Colonic mucosa (tissue), 4 donors: Measurements from ENCODE around the gene NOXRED1. TPM values are rescaled to one million over a fixed set of nuclear protein-coding genes. Genes with fewer than 3 reads are reported as not detected.

ENCODE experiments used
- DNase-seq: peaks from one replicate; pipeline ENCODE4 v3.0.0-alpha.2; 2020
- H3K27ac ChIP-seq: fragments of 200-600 bp; one replicate; pipeline ENCODE4 v1.8.0; 2021
- H3K27me3 ChIP-seq: fragments of 200-600 bp; one replicate; pipeline ENCODE4 v1.8.0; 2021
- H3K36me3 ChIP-seq: fragments of 200-600 bp; one replicate; pipeline ENCODE4 v1.8.0; 2021
- H3K4me1 ChIP-seq: fragments of 200-600 bp; one replicate; pipeline ENCODE4 v1.8.0; 2021; ENCODE audit warnings: mild to moderate bottlenecking
- H3K4me3 ChIP-seq: fragments of 200-600 bp; one replicate; pipeline ENCODE4 v1.8.0; 2021
- H3K9ac ChIP-seq, 2 donors: one replicate each; pipeline ENCODE4 v1.7.0; 2013; ENCODE audit warnings: control low read depth in 2 of 2, low read depth in 2 of 2, low read length in 2 of 2
- H3K9me3 ChIP-seq: fragments of 200-600 bp; one replicate; pipeline ENCODE4 v1.8.0; 2021
- CTCF ChIP-seq: fragments of 200-600 bp; IDR thresholded peaks from one replicate; pipeline ENCODE4 v1.8.0; 2022; ENCODE audit warnings: antibody characterized with exemption, mild to moderate bottlenecking
- intact Hi-C: fragments of 100-400 bp; cut with DNase I; formaldehyde crosslinking; loops from one replicate; pipeline ENCODE4 v1.14.1; 2022
- total RNA-seq, 2 donors: library from RNA; stranded (reverse); fragmentation: NEBNext Ultra II Directional in 1 of 2; extraction: Animal tissue kit (Norgen Biotek cat#: 25700) in 1 of 2; gene quantifications; one replicate each; pipeline ENCODE4 v1.2.1, GENCODE V29; 2021
- donor health status: healthy.
- donor health status: DM: no; HTN: no; CAD: no.
- donor health status: DM: no; HTN: no; CAD: no.

The NOXRED1 gene
- total RNA-seq, 2 donors from 2014 or later = 0.35 to 0.82 TPM

DNA sequence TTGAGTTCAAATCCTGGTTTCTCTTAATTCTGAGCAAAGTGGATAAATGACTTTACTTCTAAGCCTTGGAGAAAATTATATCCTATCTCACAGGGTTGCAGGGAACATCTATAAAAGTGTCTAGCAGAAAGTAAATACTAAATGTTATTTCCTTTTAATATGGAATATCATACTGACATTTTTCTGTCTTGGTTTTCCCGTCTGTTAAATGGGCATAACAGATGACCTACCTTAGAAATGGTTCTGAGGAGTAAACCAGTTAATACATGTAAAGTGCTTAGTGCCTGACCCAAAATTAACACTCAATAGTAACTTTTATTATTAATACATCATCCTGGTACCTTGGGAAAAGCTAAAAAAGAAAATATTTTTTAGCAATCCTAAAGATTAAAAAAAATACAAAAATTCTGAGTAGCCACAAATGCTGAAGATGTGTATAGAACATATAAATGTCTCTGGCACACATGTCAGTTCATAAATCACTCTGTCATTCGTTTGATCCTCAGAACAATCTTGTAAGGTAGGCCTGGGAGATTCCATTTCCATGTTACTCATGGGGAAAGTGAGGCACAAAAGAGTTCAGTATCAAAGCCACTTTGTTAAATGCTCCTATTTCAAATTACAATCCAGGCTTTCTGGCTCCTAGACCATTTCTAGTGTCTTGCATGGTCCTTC, 32.8 kb upstream of the NOXRED1 start:
- no peaks in the 10 kb centered on the region for H3K27me3 ChIP-seq
- peaks cover 1% of the 10 kb centered on the region for H3K36me3 ChIP-seq
- no peak overlapping the region for H3K4me3 ChIP-seq
- no peaks in the 10 kb centered on the region for H3K9me3 ChIP-seq
- TF ChIP-seq CTCF = no peak
- peak overlapping the region in 1 of 2 donors; percentile 97 for H3K9ac ChIP-seq
- H3K27ac ChIP-seq = no peak overlapping the region
- intact Hi-C loops = loop anchor here (10.0 kb wide), 1 partner anchor 249 kb away; the partner anchor contains the start of genes ALKBH1 and SLIRP
- H3K4me1 ChIP-seq = peaks cover 6% of the 10 kb centered on the region
- no peak for DNase-seq

- no peak overlapping the region for H3K4me3 ChIP-seq
- no peak for TF ChIP-seq CTCF
- intact Hi-C loops = no loop called here
- H3K9me3 ChIP-seq = no peaks in the 10 kb centered on the region
- no peaks in the 10 kb centered on the region for H3K36me3 ChIP-seq
- H3K9ac ChIP-seq = no peak overlapping the region
- no peak for DNase-seq
- no peak overlapping the region for H3K27ac ChIP-seq
- no peaks in the 10 kb centered on the region for H3K4me1 ChIP-seq
- H3K27me3 ChIP-seq = no peaks in the 10 kb centered on the region
Measured at GRCh38 chr14:77442196-77442595, 18.9 kb upstream of the NOXRED1 start.

DNA sequence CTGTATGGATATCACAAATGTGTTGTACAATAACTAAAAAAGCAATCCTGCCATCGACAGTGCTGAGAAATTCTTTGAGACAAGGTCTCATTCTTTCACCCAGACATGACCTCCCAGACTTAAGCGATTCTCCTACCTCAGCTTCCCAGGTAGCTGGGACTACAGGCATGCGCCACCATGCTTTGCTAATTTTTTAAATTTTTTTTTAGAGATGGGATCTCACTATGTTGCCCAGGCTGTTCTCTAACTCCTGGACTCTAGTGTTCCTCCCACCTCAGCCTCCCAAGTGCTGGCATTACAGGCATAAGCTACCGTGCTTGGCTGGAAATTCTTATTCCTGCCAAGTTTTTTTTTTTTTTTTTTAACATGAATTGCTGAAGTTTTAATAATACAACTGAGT, 16.5 kb upstream of the NOXRED1 start:
- peaks cover 6% of the 10 kb centered on the region for H3K36me3 ChIP-seq
- TF ChIP-seq CTCF = no peak
- H3K9me3 ChIP-seq = no peaks in the 10 kb centered on the region
- H3K27ac ChIP-seq = no peak overlapping the region
- intact Hi-C loops = no loop called here
- H3K27me3 ChIP-seq = no peaks in the 10 kb centered on the region
- DNase-seq = no peak
- H3K9ac ChIP-seq = no peak overlapping the region
- no peaks in the 10 kb centered on the region for H3K4me1 ChIP-seq
- no peak overlapping the region for H3K4me3 ChIP-seq

GRCh38 chr14:77438596-77438995, 15.3 kb upstream of the NOXRED1 start:
- Histone ChIP-seq H3K27me3 (no peaks in the 10 kb centered on the region), H3K9ac (no peak overlapping the region), H3K9me3 (no peaks in the 10 kb centered on the region), H3K4me1 (no peaks in the 10 kb centered on the region), H3K27ac (no peak overlapping the region), H3K4me3 (no peak overlapping the region), H3K36me3 (peaks cover 6% of the 10 kb centered on the region)
- no peak for DNase-seq
- intact Hi-C loops = no loop called here
- TF ChIP-seq CTCF = no peak

DNA sequence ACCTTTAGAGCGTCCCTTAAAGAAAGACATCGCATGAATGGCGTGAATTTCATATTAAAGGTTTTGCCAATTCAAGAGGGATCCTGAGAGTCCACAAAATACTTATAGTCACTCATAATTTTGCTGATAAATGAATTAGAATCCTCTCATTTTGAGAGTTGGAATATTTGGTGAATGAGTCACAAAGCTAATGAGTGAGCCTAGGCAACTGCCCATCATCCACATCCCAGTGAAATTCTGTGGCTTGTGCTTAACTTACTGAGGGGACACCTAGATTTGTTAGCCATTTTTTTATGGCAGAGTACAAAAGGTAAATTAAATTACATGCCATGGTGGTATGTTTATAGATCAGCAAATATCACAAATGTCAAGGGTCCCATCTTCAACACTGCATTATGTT, 12.7 kb upstream of the NOXRED1 start:
- Histone ChIP-seq H3K27me3 (no peaks in the 10 kb centered on the region), H3K9ac (no peak overlapping the region), H3K4me3 (no peak overlapping the region), H3K4me1 (no peaks in the 10 kb centered on the region), H3K27ac (no peak overlapping the region), H3K36me3 (peaks cover 6% of the 10 kb centered on the region), H3K9me3 (no peaks in the 10 kb centered on the region)
- TF ChIP-seq CTCF = no peak
- intact Hi-C loops = no loop called here
- DNase-seq = no peak
